ENCODE results near the gene OR1J2.

OR1J2 gene

GRCh38 chr9:122475717-122476116, 34.9 kb upstream of the OR1J2 start:
- TF ChIP-seq CTCF (IDR thresholded peaks at IDR 0.05; ENCODE audit: control insufficient read depth, insufficient read depth, low read depth, low read length, missing control alignments): no peak
- no peak for DNase-seq (ENCODE audit: low read depth)
- no peak overlapping the region for H3K4me3 ChIP-seq (ENCODE audit: control insufficient read depth, low read depth, low read length)

- no peak for DNase-seq (ENCODE audit: low read depth)
- no peak overlapping the region for H3K4me3 ChIP-seq (ENCODE audit: control insufficient read depth, low read depth, low read length)
- no peak for TF ChIP-seq CTCF (IDR thresholded peaks at IDR 0.05; ENCODE audit: control insufficient read depth, insufficient read depth, low read depth, low read length, missing control alignments)
These were observed 33.3 kb upstream of the OR1J2 start for GRCh38 chr9:122477346-122477745.

GRCh38 chr9:122477826-122478225, 32.8 kb upstream of the OR1J2 start, which contains the start of gene OR1J1:
TSS of gene OR1J1 (minus strand) at chr9:122477926. CDS start at chr9:122477926, 0 bp downstream.
- no peak for TF ChIP-seq CTCF (IDR thresholded peaks at IDR 0.05; ENCODE audit: control insufficient read depth, insufficient read depth, low read depth, low read length, missing control alignments)
- no peak for DNase-seq (ENCODE audit: low read depth)
- no peak within 1 kb of the TSS for H3K4me3 ChIP-seq (ENCODE audit: control insufficient read depth, low read depth, low read length)

- DNase-seq (ENCODE audit: low read depth): no peak
- no peak overlapping the region for H3K4me3 ChIP-seq (ENCODE audit: control insufficient read depth, low read depth, low read length)
- TF ChIP-seq CTCF (IDR thresholded peaks at IDR 0.05; ENCODE audit: control insufficient read depth, insufficient read depth, low read depth, low read length, missing control alignments): no peak
These were observed 31.5 kb upstream of the OR1J2 start for GRCh38 chr9:122479062-122479461.

GRCh38 chr9:122498883-122499288, 11.7 kb upstream of the OR1J2 start:
- H3K4me3 ChIP-seq (ENCODE audit: control insufficient read depth, low read depth, low read length): no peak overlapping the region
- DNase-seq (ENCODE audit: low read depth): peak; percentile 40
- peak; percentile 81 for TF ChIP-seq CTCF (IDR thresholded peaks at IDR 0.05; ENCODE audit: control insufficient read depth, insufficient read depth, low read depth, low read length, missing control alignments)

GRCh38 chr9:122506964-122507363, 3.6 kb upstream of the OR1J2 start:
- TF ChIP-seq CTCF (IDR thresholded peaks at IDR 0.05; ENCODE audit: control insufficient read depth, insufficient read depth, low read depth, low read length, missing control alignments): no peak
- no peak overlapping the region for H3K4me3 ChIP-seq (ENCODE audit: control insufficient read depth, low read depth, low read length)
- DNase-seq (ENCODE audit: low read depth): no peak

GRCh38 chr9:122518226-122518625, 7.6 kb downstream of the OR1J2 start:
- H3K4me3 ChIP-seq (ENCODE audit: control insufficient read depth, low read depth, low read length): no peak overlapping the region

More at GRCh38 chr9:122518226-122518625, 7.6 kb downstream of the OR1J2 start:
- TF ChIP-seq CTCF (IDR thresholded peaks at IDR 0.05; ENCODE audit: control insufficient read depth, insufficient read depth, low read depth, low read length, missing control alignments): no peak
- DNase-seq (ENCODE audit: low read depth): no peak
